Measurements from ENCODE around the gene PPP1R12C.
"Not testable (repeated sequence)": the region's sequence is repeated elsewhere in the genome, so short reads cannot be mapped to it uniquely, and the experiment has no call there.

Gene PPP1R12C

DNA sequence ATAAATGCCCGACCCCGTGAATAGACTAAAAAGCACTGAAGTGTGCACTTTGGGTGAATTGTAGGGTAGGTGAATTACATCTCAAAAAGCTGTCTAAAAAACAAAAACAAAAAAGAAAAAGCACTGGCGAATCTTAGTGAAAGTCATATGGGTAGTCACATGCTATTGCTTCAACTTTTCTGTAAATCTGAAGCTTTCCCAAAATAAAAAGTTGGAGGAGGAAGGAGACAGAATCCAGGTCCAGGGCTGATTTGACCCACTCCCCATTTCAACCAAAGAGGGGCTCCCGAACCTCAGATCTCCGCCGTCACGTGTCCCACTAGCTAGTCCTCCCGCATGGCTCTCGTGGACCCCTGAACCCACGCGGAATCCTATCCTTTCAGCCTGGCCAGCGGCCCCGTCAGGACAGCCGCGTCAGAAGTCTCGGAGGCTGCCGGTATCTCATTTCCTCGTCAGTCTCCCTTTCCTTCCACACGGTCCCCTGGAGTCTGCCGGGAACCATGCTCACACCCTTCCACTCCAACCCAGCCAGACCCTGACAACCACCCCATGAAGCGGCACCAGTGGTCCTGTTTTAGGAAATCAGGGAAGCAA, 6.1 kb downstream of the PPP1R12C start:
- no peak for DNase-seq (ENCODE audit: low read depth)

DNA sequence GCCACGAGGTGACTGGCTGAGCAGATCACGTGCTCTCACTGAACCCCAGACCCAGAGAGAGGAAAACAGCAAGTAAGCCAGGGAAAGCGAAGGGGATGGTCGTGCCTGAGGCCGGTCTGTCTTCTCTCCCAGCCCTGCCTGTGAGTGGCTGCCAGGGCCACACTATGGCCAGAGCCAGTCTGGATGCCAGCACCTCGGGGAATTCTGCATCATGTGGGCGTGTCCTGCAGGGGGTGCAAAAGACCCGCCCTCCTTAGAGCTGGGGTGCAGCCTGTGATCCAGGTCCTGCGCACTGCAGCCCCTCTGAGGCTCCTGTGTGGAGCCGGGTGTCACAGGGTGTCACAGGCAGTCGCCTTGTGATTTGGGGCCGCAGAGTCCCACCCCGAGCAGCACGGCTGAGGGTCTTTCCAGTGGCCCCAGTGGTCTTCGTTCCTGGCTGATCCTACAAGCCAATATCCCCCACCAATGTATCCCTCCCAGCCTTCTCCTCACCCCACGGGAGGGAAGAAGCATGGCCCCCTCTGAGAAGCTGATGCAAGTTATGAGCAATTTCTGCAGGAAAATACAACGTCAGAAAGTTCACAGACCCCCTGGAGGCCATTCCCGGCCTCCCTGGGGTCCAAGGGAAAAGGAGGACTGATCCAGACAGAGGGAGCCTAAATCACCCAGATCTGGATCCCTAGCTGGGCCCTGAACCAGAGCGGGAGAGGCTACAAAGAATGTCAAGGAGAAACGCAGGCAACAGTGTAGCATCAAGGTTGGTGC, 7.7 kb downstream of the PPP1R12C start:
- no peak for DNase-seq (ENCODE audit: low read depth)

DNA sequence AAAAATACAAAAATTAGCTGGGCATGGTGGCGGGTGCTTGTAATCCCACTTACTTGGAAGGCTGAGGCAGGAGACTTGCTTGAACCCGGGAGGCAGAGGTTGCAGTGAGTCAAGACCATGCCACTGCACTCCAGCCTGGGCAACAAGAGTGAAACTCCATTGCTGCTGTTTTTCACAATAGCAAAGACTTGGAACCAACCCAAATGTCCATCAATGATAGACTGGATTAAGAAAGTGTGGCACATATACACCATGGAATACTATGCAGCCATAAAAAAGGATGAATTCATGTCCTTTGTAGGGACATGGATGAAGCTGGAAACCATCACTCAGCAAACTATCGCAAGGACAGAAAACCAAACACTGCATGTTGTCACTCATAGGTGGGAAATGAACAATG, 10.2 kb downstream of the PPP1R12C start:
- DNase-seq (ENCODE audit: low read depth) = not testable (repeated sequence)

DNA sequence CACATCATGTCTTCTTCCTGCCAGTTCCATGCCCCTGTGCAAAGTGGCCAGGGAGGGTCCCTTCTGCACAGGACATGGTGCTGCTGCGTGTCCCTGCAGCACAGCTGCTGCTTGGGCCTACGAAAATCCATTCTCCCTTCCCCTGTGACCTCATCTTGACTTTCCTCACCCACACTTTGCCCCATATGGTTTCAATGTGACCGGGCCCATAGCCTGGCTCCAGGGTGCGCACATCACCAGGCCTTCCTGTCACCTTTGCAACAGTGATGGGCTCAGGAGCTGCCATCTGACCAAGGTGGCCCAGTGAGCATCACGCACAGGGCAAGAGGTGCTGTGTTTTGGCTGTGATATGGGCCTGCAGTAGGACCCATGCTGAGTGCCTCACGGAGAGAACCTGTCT, 10.8 kb downstream of the PPP1R12C start:
- no peak for DNase-seq (ENCODE audit: low read depth)

DNA sequence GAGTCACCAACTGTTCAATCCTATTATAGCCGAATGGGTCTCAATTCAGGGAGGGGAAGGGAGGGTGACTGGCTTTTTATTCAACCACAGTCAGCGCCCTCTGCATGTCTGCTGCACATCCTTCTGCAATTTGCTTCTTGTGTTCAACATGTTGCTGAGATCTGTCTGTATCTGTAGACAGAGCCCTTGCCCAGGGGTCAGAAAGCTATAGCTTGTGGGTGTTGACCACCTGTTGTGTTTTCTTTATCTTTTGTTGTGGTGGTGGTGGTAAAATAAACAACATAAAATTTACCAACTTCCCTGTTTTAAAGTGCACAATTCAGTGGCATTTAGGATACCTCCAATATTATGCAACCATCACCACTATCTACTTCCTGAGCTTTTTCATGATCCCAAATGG, 12.2 kb downstream of the PPP1R12C start:
- DNase-seq (ENCODE audit: low read depth) = no peak

DNA sequence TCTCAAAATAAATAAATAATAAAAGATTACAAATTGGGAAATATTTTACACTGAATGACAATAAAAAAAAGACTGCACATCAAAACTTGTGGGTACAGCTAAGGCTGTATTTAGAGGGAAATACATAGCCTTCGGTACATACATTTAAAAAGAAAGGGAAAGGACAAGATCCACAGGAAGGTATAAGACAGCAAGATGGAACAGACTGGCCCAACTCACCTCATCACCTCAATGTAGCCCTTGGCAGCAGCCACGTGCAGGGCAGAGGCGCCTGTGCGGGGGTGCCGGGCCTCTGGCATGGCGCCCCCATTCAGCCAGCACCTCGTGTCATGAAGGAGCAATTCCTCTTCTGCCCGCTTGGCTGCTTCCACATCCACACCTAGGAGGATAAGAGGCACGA, 14.2 kb downstream of the PPP1R12C start:
- DNase-seq (ENCODE audit: low read depth) = no peak

DNA sequence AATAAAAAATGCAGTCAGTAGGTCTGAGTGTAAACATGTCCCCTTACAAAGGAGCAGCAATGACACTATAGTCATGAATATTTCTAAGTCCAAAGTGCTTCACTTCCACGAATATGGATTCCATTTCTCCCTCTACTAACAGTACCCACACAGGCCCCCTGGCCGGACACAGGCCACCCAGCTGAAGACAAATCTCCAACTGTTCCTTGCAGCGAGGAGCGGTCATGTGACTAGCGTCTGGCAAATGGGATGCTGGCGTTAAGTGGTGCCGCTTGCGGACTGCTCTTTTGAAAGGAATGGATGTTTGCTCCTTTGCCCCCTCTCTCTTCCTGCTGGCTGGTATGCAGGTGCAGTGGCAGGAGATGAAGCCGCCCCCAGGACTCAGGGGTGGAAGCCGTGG, 16.2 kb downstream of the PPP1R12C start:
- DNase-seq (ENCODE audit: low read depth) = no peak

DNA sequence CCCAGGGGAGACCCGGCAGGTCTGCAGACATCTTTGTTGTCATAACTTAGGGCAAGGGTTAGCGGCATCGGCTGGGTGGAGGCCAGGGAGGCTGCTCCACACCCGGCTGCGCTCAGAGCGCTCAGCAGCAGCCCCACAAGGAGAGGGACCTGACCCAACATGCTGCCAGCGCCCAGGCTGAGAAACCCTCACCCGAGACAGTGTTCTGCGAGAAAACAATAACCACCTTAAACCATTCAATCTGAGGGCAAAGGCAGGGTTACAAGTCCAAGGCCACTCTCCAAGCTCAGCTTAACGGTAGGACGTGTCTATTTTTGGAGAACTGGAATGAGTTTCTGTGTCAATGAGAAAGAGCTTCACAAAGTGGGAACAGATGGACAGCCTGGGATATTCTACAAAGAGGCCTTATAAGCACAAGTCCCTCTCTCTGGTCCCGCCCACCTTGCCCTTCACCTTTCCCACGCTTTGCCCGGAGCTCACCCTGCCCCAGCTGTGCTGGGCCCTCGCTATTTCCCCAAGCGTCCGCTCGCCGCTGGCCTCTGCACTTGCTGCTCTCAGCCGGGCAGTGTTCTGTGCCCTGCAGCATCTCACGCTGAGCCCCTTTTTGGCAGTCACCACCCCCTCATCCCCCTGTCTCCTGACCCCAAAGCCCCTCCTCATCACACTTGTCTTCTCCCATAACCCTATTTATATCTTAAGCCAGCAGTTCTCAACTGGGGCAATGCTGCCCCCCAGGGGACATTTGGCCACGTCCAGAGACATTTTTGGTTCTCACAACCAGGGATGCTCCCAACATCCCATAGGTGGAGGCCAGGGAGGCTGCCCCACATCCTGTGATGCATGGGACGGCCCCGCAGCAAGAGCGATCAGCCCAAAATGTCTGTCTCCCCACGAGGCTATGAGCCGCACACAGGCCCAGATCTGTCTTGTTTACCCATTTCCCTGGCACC, 17.6 kb downstream of the PPP1R12C start:
- no peak for DNase-seq (ENCODE audit: low read depth)

DNA sequence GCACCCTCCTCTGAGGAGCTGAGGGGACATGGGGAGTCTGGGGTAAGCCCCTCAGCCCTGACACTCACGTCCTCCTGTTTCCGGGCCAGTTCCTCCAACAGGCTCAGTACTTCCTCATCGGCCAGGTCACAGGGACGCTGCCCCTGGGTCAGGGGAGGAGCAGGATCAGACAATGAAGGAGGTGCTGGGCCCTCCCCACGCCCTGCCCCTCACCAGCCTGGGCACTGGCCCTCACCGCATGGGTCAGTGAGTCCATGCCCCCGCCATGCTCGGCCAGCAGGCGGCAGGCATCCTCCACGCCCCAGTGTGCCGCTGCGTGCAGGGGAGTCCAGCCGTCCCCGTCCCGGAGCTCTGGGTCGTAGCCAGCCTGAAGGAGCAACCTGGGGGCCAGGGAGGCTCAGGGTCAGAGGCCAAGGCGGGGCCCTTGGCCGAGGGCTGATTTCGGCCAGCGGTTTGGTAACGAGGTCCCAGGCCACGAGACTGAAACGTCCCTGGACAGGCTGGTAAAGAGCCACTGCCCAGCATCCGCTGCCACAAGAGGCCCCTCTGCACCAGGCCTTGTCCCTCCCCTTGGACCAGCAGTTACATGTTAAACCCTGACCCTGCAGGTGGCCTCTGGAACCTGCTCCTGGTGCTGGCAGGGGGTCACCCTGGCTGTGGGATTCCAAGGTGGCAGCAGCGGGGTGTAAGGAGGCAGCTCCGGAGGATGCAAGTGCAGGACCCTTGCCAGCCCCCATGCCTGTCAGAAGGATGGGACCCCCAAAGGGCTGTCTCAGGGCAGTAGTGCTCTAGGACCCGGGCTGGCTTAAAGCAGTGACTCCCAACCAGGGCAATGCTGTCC, 18.5 kb downstream of the PPP1R12C start:
- DNase-seq (ENCODE audit: low read depth) = no peak

DNA sequence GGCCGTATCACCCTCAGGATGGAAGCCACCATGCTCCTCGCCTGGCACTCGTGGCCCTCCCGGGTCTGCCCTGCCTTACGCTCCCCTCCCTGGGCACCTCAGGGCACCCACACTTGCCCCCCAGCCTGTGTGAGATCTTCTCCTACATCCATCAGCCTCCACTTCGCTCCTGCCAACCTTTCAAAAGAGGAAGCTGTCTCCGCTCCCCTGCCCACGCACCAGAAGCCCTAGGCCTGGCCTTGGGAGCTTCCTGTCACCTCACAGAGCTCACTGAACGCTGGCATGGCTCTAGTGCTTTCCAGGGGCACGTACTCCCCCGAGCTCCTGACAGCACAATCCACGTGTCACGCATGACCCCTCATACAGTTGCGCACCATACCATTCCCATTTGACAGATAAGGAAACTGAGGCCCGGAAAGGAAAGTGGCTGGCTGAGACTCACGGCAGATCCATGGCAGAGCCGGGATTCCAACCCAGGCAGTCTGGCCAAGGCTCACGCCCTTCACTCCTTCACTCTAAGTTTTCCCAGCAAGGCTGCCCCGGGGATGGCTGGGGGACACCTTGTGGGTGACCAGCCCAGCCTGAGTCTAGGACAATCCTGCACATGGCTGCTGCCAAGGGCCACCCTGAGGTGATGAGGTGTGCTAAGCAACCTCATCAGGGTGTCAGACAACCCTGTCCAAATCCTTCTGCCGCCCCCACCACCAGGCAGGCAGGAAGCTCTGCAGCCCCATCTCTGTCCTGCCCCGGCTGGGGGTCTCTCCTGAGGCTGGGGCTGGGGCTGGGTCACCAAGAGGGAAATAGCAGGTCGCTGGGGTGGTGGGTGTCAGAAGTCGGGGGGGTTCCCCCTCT, 19.3 kb downstream of the PPP1R12C start:
- no peak for DNase-seq (ENCODE audit: low read depth)

DNA sequence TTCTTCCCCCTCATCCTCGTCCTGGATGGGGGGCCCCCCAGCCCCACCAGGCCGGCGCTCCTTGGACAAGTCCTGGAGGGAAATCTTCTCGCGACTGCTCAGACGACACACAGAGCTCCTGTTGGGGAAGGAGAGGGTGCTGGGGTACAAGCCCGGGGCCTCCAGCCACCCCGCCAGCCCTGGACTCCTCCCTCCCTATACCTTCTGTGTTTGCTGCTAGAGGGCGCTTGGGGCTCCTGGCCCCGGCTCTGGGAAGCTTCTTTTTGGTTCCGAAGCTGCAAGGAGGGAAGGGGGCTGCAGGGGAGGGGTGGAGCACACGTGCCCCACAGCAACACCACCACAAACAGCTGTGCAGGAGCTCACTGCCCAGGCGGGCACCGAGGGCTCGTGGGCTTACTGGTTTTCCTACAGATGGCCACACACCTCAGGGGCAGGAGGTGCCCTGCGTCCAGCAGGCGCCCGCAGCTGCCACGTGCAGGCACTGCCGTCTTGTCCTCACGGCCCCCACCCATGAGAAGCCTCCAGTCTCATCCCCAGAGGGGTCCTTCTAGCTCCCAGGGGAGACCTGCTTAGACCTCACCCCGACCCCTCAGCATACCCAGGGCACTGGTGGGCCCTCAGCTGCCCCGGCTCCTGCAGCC, 21.3 kb downstream of the PPP1R12C start:
- DNase-seq (ENCODE audit: low read depth) = no peak

DNA sequence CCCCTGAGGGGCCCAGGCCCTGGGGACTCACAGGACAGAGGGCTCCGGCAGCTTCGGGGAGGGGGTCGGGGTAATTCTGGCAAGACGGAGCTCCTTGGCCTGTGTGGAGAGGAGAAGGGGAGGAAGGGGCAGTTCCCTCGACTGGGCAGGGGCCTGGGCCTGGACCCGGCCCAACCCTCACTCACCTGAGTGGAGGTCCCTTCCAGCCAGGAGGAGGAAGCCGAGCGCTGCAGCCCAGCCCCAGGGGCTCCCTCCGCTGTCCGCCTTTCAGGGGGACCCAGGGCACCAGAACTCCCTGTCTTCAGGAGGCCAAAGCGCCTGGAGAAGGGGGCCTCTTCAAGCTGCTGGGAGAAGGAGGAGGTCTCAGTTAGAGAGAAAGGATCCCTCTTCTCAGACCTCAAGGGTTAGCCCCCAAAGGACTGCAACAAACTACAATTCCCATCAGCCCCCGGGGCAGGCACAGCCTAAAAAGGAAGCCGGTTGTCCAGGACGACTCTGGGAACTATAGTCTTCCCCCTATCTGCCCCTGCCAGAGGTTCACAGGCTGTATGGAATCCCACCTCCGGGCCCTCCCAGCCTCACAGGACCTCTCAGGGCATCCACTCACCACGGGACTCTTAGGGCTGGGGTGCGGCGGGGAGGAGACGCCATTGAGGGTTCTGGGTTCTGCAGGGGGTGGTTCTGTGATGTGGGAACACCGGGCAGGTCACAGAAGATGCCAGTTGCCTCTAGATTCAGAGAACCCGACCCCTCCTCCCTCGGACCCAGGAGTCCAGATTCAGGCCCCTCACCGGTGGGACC, 22.0 kb downstream of the PPP1R12C start:
- DNase-seq (ENCODE audit: low read depth) = no peak

DNA sequence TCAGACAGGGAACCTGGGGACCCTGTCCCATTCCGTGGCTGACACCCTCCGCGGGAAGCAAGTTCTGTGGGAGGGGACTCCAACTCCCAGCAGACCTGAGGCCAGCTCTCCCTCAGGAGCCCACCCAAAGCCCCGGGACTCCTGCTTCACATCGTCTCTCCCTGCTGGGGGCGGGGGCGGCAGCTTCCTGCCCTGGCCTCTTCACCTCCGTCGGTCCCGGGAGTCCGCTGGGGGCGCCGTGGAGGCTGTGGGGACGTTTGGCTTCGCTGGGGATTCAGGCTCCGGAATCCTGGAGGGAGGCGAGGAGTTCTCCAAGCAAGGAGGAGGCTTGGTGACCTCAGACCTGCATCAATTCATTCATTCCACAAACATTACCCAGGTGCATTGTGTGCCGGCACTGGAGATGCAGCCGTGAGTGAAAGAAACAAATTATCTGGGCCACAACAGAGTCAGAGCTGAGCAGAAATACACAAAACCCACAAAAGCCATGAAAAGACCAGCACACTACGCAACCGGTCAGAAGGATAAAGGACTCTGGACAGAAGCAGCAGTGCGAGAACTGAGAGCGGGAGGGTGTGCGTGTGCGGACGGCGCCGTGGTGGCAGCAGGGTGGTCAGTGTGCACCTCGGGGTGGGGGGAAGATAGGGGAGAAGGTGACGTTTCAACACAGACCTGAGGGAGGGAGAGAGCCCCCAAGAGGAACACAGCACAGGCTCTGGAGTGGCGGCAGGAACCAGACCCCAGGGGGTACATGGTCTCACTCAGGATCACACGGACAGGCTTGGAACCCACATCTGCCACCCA, 22.8 kb downstream of the PPP1R12C start:
- no peak for DNase-seq (ENCODE audit: low read depth)

DNA sequence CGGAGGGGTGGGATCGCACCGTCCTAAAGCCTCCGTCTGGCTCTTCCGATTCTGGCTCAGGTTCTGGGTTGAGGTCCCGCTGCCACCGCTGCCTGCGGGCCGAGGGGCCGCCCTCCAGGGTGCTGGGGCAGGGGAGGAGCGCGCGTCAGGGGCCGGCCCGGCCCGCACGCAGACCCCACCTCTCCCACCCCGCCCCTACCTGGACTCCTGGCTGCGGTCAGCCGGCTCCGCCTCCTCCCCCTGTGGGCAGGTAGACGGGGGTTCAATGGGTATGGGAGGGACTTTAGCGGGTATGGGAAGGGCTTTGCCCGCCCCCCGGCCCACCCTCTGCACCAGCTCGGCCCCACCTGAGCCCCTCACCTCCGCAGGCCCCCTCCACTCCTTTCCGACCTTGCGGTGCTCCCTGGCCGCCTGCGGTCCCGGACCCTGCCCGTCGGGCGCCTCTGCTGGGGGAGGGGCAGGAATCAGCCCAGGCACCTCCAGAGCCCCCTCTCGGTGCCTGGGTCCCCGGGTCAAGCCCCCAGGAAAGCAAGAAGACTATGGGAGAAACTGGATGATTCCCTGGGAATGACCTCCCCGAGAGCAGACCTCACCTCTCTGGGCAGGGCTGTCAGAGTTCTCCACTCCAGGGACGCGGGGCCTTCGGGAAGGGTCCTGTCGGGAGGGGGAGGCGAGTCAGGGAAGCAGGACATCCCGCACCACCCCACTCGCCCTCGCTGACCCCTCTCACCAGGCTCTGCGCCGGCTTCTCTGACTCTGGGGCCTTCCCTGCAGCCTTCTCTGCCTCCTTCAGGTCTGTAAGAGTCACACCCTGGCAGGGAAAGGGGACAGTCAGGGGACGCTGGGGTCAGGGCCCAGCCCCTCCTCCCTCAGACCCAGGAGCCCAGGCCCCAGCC, 24.8 kb downstream of the PPP1R12C start:
- DNase-seq (ENCODE audit: low read depth) = no peak

DNA sequence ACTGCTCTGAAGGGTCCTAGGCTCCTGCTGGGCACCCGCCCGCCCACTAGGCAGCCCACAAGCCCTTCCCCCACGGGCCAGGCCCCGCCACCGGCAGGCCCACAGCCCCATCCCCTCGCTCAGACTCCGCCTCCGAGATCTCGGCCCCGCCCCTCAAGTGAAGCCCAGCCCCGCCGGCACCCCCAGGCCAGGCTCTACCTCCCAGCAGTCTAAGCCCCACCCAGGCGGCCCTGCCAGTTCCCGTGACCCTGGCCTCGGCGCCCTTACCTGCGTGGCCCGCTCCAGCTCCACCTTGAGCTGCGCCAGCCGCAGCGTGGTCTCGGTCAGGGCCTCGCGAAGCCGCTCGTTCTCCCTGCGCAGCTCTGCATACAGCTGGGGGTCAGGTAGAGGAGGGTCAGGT, 25.5 kb downstream of the PPP1R12C start:
- no peak for DNase-seq (ENCODE audit: low read depth)

DNA sequence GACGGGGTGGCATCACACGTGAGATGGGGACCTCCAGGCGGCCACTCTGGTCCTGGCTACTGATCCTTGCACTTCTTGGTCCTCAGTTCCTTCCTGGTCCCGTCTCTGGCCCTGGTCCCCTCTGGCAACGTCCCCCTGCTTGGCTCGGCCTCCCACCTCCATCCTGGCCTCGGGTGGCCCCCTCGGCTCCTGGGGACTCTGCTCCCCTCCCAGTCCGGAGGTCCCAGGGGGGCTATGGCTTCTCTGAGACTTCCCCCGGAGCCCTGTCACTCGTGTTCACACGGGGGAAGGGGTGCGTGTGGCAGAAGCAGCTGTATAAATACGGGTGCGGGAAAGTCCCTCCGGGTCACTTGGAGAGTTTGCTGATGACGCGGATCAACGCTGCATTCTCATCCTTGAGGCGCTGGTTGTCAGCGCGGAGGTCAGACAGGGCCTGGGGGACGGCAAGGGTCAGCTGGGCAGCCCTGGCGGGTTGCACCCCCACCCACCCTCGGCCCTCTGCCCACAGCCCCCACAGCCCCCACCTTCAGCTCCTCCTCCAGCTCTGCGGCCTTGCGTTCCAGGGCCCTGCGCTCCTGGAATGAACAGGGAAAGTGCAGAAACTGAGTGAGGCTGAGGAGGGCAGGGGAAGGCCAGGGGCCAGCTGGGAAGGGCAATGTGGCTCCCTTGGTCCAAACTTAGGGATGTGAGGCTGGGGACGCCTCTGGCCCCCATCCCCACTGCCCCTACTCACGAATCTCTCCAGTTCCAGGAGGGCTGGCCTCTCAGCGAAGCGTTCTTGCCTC, 26.1 kb downstream of the PPP1R12C start:
- no peak for DNase-seq (ENCODE audit: low read depth)

DNA sequence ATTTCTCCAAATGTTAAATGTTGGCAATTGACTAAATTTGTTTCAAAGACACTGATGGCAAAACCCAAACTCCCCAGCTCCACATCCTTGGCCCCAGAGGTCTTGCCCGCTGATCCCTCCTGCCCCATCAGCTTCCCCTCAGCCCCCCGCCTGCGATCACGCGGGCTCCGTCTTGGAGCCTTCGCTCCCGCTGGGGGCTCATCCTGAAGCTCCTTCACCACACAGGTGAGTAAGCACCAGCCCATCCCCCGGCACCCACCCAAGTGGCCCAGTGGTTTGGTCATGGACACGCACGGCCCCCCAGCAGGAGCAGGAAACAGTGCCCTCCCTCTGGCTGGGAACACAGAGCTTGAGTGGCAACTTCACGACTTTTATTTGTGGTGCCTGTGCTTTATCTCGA, 26.9 kb downstream of the PPP1R12C start:
- DNase-seq (ENCODE audit: low read depth) = no peak
